NCI-H2107 treated with DMSO at 0.1 percent for 48 hours (cell line): ENCODE results near the gene ZNF883.

Experiments used
- DNase-seq: peaks from one replicate; lab custom pipeline; 2025; ENCODE audit not compliant: unreplicated experiment; lab: John Stamatoyannopoulos, UW

ZNF883 gene

DNA sequence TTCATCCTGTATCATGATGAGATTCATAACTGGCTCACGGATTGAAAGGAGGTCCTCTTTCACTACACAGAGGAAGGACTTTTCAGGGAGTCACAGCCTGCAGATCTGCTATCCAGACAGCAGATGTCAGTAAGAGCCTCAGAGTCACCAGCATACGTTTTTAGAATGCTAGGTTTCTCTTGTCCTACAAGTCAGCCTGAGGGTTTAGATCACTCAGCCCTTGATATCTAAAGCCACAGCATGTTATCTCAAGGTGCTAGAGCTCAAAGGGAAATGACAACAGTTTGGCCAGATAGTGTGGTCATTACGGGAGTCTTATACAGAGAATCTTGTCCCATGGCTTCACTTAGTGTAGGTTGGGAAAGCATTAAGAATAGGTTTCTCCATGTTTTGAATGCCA is 90.4 kb downstream of the ZNF883 start:
- no peak for DNase-seq

DNA sequence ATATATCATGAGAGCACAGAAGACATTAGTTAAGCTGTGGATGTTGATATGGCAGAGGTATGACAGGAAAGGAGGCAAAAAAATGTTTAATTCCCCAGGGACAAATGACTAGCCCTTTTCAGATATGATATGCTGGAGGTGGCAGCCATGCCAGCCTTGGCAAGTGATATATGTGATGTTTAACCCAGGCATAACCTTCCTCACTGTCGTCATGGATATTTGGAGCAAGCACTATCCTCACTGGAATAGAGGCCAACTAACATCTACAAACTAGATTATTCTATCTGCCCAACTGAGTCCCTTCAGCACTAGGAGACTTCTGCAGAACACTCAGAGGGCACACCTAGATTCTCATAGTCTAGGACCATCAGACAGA is 94.0 kb downstream of the ZNF883 start:
- no peak for DNase-seq

DNA sequence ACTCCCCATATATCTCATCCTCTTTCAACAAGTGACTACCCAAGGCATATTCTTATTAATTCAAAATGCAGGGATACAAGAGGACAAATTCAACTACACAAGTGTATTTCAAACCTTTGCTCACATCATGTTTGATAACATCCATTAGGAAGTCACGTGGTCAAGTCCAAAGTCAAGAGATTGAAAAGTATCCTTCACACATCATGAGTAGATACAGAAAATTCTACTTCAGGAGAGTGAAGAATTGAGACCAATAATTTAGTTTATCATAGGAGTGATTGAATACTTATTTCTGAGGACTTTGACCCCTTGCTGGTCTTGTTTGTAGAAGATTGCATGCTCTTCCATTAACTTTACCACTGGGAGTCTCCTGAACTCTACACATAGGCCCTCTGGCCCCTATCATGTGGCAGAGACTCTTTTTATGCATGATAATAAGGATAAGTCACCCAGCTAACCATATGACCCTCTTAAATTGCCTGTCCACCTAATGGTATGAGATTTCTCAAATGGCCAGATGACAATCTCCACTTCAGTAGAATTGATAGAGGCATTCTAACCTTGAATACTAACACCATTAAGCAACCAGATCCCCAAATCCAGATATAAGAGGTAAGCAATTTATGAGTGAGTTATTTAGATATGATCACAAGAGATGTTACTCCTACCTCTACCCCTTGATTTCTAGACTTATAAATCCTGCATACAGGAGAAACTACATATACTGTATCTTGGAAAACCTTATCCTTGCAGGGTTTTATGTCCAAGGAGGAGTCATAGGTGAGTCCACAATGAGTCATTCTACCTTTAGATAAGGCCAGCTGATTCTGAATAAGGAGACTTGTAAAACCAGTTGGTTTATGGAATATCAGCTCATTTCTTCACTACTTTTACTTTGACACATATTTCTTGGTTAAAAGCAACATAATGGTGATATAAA is 94.7 kb downstream of the ZNF883 start:
- no peak for DNase-seq

- DNase-seq, result no peak
Observed at GRCh38 chr9:112914524-112914923, 97.5 kb downstream of the ZNF883 start.

GRCh38 chr9:112913326-112913725 is 98.7 kb downstream of the ZNF883 start:
- no peak for DNase-seq

DNA sequence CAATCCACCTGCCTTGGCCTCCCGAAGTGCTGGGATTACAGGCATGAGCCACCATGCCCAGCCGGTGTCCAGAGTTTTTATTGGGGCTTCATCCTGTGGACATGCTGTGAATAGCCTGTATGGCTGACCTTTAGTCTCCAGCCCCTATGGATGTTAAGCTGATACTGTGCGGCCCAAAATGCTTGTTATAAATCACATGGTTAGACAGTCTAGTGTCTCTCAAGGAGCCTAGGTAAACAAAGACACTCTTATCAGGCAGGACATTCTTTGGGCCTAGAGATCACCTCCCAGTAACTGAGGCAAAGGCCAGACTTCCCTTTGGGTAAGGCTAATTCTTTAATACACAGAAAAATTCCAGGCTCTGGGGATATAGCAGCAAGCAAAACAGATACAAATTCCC is 99.4 kb downstream of the ZNF883 start:
- no peak for DNase-seq

- no peak for DNase-seq
Observed at GRCh38 chr9:112911736-112912135, 100.3 kb downstream of the ZNF883 start.
